Omental fat pad (tissue), 4 donors: ENCODE data around the gene PDCD7. TPM values are rescaled to one million over a fixed set of nuclear protein-coding genes. Genes with fewer than 3 reads are reported as not detected.

Source experiments
- ATAC-seq: fragments of 150-250 bp; one replicate; pipeline ENCODE4 v1.9.1; 2016; ENCODE audit warnings: mild to moderate bottlenecking, moderate library complexity; ENCODE audit not compliant: low FRiP score
- DNase-seq: peaks from one replicate; pipeline ENCODE4 v3.0.0-alpha.2; 2019; ENCODE audit warnings: low spot score
- CTCF ChIP-seq, 3 donors: fragments of 450-650 bp; IDR thresholded peaks; one replicate each; pipeline ENCODE4 v1.5.1; 2016 to 2017; ENCODE audit warnings: antibody characterized with exemption in 3 of 3, mild to moderate bottlenecking in 3 of 3, moderate library complexity in 2 of 3
- total RNA-seq, 4 donors: library from RNA; depleted of rRNA; stranded (reverse); fragments of >200 nt; gene quantifications; one replicate each; pipeline ENCODE4 v1.1.0, GENCODE V29; 2016

The PDCD7 gene
- total RNA-seq, 4 donors from 2014 or later = 14.8 to 20.3 (median 17.3) TPM

- ATAC-seq = no peak
- no peak for TF ChIP-seq CTCF (IDR thresholded peaks at IDR 0.05)
- no peak for DNase-seq
Measured at GRCh38 chr15:65089206-65089824, 44.3 kb downstream of the PDCD7 start.

GRCh38 chr15:65088643-65089021, 45.0 kb downstream of the PDCD7 start:
- ATAC-seq (no peak), DNase-seq (no peak)
- no peak for TF ChIP-seq CTCF (IDR thresholded peaks at IDR 0.05)

GRCh38 chr15:65087873-65088642, 45.5 kb downstream of the PDCD7 start:
- DNase-seq (no peak), ATAC-seq (no peak)
- no peak for TF ChIP-seq CTCF (IDR thresholded peaks at IDR 0.05)

- ATAC-seq (no peak), DNase-seq (no peak)
- no peak for TF ChIP-seq CTCF (IDR thresholded peaks at IDR 0.05)
Measured at GRCh38 chr15:65087411-65087810, 46.2 kb downstream of the PDCD7 start.

- DNase-seq (no peak), ATAC-seq (no peak)
- TF ChIP-seq CTCF (IDR thresholded peaks at IDR 0.05) = no peak
Measured at GRCh38 chr15:65086680-65087111, 46.9 kb downstream of the PDCD7 start.

- no peak for DNase-seq
- TF ChIP-seq CTCF (IDR thresholded peaks at IDR 0.05) = no peak
- no peak for ATAC-seq
Measured at GRCh38 chr15:65085990-65086679, 47.5 kb downstream of the PDCD7 start.
